GM23248 (cell line): ENCODE results near the gene ELOVL1. TPM values are rescaled to one million over a fixed set of nuclear protein-coding genes. Genes with fewer than 3 reads are reported as not detected.

ENCODE experiments used
- DNase-seq: peaks from one replicate; pipeline ENCODE4 v3.0.0-alpha.2; 2015
- H2AFZ ChIP-seq: fragments of 200-600 bp; sonication (generic); 2 replicates; pipeline ENCODE4 v1.6.1; 2016; ENCODE audit warnings: antibody characterized with exemption
- H3F3A ChIP-seq: fragments of 200-600 bp; sonication (generic); 2 replicates; pipeline ENCODE4 v1.6.1; 2016; ENCODE audit warnings: mild to moderate bottlenecking, antibody characterized with exemption, mixed run types; ENCODE audit not compliant: insufficient read depth
- H3K27ac ChIP-seq: fragments of 200-600 bp; sonication (generic); 2 replicates; pipeline ENCODE4 v1.5.1; 2016; ENCODE audit warnings: mild to moderate bottlenecking
- H3K27me3 ChIP-seq: fragments of 200-600 bp; sonication (generic); replicated peaks from 2 replicates; pipeline ENCODE4 v1.6.1; 2016; ENCODE audit warnings: mild to moderate bottlenecking; ENCODE audit not compliant: insufficient read depth
- H3K36me3 ChIP-seq: fragments of 200-600 bp; sonication (generic); 2 replicates; pipeline ENCODE4 v1.6.1; 2016; ENCODE audit warnings: low read depth, mild to moderate bottlenecking
- H3K4me1 ChIP-seq: fragments of 200-600 bp; sonication (generic); 2 replicates; pipeline ENCODE4 v1.6.1; 2016; ENCODE audit warnings: mild to moderate bottlenecking; ENCODE audit not compliant: insufficient read depth
- H3K4me2 ChIP-seq: fragments of 200-600 bp; sonication (generic); one replicate; pipeline ENCODE4 v1.6.1; 2016; ENCODE audit warnings: mild to moderate bottlenecking; ENCODE audit not compliant: unreplicated experiment
- H3K4me3 ChIP-seq: fragments of 200-600 bp; sonication (generic); 2 replicates; pipeline ENCODE4 v1.5.1; 2016; ENCODE audit warnings: mild to moderate bottlenecking
- H3K79me2 ChIP-seq: fragments of 200-600 bp; sonication (generic); 2 replicates; pipeline ENCODE4 v1.6.1; 2016; ENCODE audit warnings: mild to moderate bottlenecking; ENCODE audit not compliant: insufficient read depth
- H3K9ac ChIP-seq: fragments of 200-600 bp; sonication (generic); 2 replicates; pipeline ENCODE4 v1.6.1; 2016; ENCODE audit warnings: mild to moderate bottlenecking
- H3K9me2 ChIP-seq: fragments of 200-600 bp; sonication (generic); 2 replicates; pipeline ENCODE4 v1.6.1; 2016; ENCODE audit warnings: mixed run types, mild to moderate bottlenecking, moderate library complexity; ENCODE audit not compliant: insufficient read depth
- H3K9me3 ChIP-seq: fragments of 200-600 bp; sonication (generic); one replicate; pipeline ENCODE4 v1.6.1; 2017; ENCODE audit warnings: low read depth
- H4K20me1 ChIP-seq: fragments of 200-600 bp; sonication (generic); 2 replicates; pipeline ENCODE4 v1.6.0; 2016; ENCODE audit not compliant: insufficient read depth
- EZH2 ChIP-seq: fragments of 200-600 bp; sonication (generic); IDR thresholded peaks from 2 replicates; pipeline ENCODE4 v1.6.1; 2018; ENCODE audit warnings: antibody characterized with exemption, mild to moderate bottlenecking; ENCODE audit not compliant: insufficient read depth, poor library complexity, severe bottlenecking
- EZH2phosphoT487 ChIP-seq: fragments of 200-600 bp; sonication (generic); IDR thresholded peaks from 2 replicates; pipeline ENCODE4 v1.6.1; 2018; ENCODE audit warnings: antibody characterized with exemption, moderate library complexity, mild to moderate bottlenecking, low read depth; ENCODE audit not compliant: insufficient read depth
- WGBS, 2 experiments: methylation state at CpG; one replicate each; pipeline ENCODE4 v1.1.6; 2015 to 2017; ENCODE audit warnings: low lambda C conversion rate in 2 of 2, low coverage in 1 of 2; ENCODE audit errors: missing lambda C conversion rate in 2 of 2; 5-methylcytosine and 5-hydroxymethylcytosine counted together
- in situ Hi-C: fragments of 300-500 bp; cut with MboI; formaldehyde crosslinking; loops from 2 replicates; pipeline ENCODE4 v1.15.0; 2020
- polyA plus RNA-seq: library from polyadenylated mRNA; unstranded; fragments of >200 nt; fragmentation: Nextera tagmentation; extraction: Ambion mirVana; gene quantifications from 2 replicates; pipeline ENCODE4 v1.2.1, GENCODE V29; 2016
- total RNA-seq: library from RNA; depleted of rRNA; stranded (reverse); fragments of >200 nt; shearing (Covaris generic); gene quantifications from 2 replicates; pipeline ENCODE4 v1.2.3, GENCODE V29; 2014

The ELOVL1 gene
- total and polyA plus RNA-seq, 2 experiments from 2014 or later: 107 to 155 TPM

DNA sequence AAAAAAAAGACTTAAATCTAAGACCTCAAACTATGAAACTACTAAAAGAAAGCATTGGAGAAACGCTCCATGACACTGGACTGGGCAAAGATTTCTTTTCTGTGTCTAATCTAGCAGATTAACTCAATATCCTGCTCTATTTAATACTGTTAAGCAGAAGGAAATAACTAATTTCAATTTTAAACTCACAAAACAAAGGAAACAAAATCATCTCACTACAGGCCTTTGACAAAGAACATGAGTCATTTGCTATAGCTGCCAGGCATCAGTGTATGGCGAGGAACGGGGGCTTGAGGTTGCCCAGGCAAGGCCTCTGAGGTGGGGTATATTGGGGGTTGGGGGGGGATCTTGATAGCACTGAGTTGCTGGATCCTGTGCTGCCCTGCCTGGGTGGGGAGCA, 42.8 kb upstream of the ELOVL1 start:
- Histone ChIP-seq H3K79me2 (no peaks in the 10 kb centered on the region), H3K4me2 (no peak overlapping the region), H3K36me3 (peaks cover 19% of the 10 kb centered on the region; the same call in 1 of the 2 replicates), H3K4me3 (no peak overlapping the region), H3K4me1 (no peaks in the 10 kb centered on the region), H2AFZ (no peak overlapping the region), H3K9me2 (no peaks in the 10 kb centered on the region), H3K9me3 (no peaks in the 10 kb centered on the region), H3K27me3 (no peaks in the 10 kb centered on the region), H3K9ac (no peak overlapping the region), H3F3A (no peaks in the 10 kb centered on the region), H3K27ac (no peak overlapping the region), H4K20me1 (no peaks in the 10 kb centered on the region)
- 94 to 97% methylated on average over 3 of the region's 3 CpGs for WGBS, 2 experiments
- DNase-seq: no peak
- in situ Hi-C loops: no loop called here
- no peak for TF ChIP-seq EZH2phosphoT487
- TF ChIP-seq EZH2: no peak

DNA sequence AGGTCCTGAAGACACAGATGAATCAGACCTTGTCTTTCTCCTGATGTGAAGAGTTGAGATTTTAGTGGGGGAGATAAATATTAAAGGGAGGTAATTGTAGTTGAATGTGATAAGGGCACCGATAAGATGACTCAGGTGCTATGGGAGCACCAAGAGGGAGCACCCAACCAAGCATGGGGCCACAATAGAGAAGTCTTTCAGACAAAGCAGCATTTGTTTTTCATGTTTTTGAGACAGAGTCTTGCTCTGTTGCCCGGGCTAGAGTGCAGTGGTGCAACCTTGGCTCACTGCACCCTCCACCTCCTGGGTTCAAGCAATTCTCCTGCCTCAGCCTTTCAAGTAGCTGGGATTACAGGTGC, 38.0 kb upstream of the ELOVL1 start:
- no peak overlapping the region for H3K27ac ChIP-seq
- peaks cover 27% of the 10 kb centered on the region; the same call in 1 of the 2 replicates for H3K36me3 ChIP-seq
- no peak overlapping the region for H3K9ac ChIP-seq
- H3K9me2 ChIP-seq: no peaks in the 10 kb centered on the region
- H3K4me3 ChIP-seq: no peak overlapping the region
- whole genome bisulfite sequencing, 2 experiments: 76 to 80% methylated on average over 2 of the region's 2 CpGs
- TF ChIP-seq EZH2phosphoT487 (no peak), EZH2 (no peak)
- H3F3A ChIP-seq: no peaks in the 10 kb centered on the region
- no peak overlapping the region for H2AFZ ChIP-seq
- no peaks in the 10 kb centered on the region for H3K9me3 ChIP-seq
- in situ Hi-C loops: no loop called here
- H3K4me1 ChIP-seq: no peaks in the 10 kb centered on the region
- peaks cover 17% of the 10 kb centered on the region for H3K79me2 ChIP-seq
- 0 out of 2 replicates have a peak, but pooled peaks cover 5% of the 10 kb centered on the region for H4K20me1 ChIP-seq
- no peak overlapping the region for H3K4me2 ChIP-seq
- no peak for DNase-seq
- no peaks in the 10 kb centered on the region for H3K27me3 ChIP-seq

DNA sequence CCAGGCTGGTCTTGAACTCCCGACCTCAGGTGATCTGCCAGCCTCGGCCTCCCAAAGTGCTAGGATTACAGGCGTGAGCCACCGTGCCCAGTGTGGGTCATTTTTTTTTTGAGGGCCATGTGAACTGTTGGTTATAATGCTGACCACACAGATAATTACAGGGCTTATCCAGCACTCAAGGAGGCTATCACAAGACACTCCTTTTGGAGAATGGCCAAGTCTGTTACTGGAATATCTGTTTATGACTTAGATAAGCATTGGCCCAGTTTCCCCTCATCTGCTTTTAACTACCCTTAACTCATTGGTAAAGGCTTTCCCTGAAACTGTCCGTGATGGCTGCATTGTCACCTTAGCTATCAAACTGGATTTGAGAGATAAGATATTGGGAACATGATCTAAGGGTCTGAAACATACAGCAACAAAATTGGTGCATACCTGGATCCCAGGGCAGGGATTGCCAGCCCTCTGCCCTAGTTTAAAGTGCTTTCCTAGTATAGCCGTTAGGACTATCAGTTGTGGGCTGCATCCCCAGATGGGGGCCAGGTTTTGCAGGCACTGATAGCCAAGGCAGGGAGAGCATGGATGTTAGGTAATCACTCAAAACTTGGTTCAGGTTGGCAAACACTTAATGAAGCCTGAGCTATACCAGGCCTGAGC, 37.5 kb upstream of the ELOVL1 start:
- no peaks in the 10 kb centered on the region for H3K9me3 ChIP-seq
- no peaks in the 10 kb centered on the region for H3K9me2 ChIP-seq
- H3K27me3 ChIP-seq: no peaks in the 10 kb centered on the region
- no peaks in the 10 kb centered on the region for H3F3A ChIP-seq
- H3K36me3 ChIP-seq: peaks cover 27% of the 10 kb centered on the region; the same call in 1 of the 2 replicates
- no peaks in the 10 kb centered on the region for H3K4me1 ChIP-seq
- TF ChIP-seq EZH2 (no peak), EZH2phosphoT487 (no peak)
- no peak overlapping the region for H3K4me2 ChIP-seq
- H4K20me1 ChIP-seq: 0 out of 2 replicates have a peak, but pooled peaks cover 5% of the 10 kb centered on the region
- no peak for DNase-seq
- no peak overlapping the region for H3K9ac ChIP-seq
- 91 to 94% methylated on average over 6 of the region's 6 CpGs for WGBS, 2 experiments
- H3K4me3 ChIP-seq: no peak overlapping the region
- no peak overlapping the region for H3K27ac ChIP-seq
- no peak overlapping the region for H2AFZ ChIP-seq
- in situ Hi-C loops: no loop called here
- H3K79me2 ChIP-seq: peaks cover 21% of the 10 kb centered on the region

DNA sequence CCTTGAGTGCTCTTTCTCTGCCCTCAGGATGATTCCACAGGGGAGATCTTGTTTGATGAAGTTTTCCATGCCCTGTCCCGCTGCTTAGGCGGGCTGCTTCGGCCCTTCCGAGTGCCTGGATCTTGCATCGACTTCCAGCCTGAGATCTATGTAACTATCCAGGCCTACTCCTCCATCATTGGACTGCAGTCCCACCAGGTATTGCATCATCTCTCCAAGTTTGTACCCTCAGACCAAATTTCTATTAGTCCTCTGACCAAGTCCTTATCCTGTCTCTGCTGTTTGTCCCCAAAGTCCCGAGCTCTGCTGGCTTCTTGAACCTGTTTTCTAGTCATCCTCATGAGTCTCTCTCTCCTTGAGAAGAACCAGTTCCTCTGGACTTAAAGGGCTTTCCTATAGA, 36.5 kb upstream of the ELOVL1 start:
- H3K79me2 ChIP-seq: peaks cover 31% of the 10 kb centered on the region
- in situ Hi-C loops: no loop called here

More for the DNA sequence above, 36.5 kb upstream of the ELOVL1 start:
- DNase-seq: no peak
- Histone ChIP-seq H3K4me3 (no peak overlapping the region), H3K4me2 (no peak overlapping the region), H4K20me1 (0 out of 2 replicates have a peak, but pooled peaks cover 5% of the 10 kb centered on the region), H3K9ac (no peak overlapping the region), H3K9me3 (no peaks in the 10 kb centered on the region), H3K36me3 (peaks cover 18% of the 10 kb centered on the region; the same call in 1 of the 2 replicates), H3F3A (no peaks in the 10 kb centered on the region), H3K27ac (no peak overlapping the region), H3K9me2 (no peaks in the 10 kb centered on the region), H3K27me3 (no peaks in the 10 kb centered on the region), H3K4me1 (no peaks in the 10 kb centered on the region), H2AFZ (no peak overlapping the region)
- TF ChIP-seq EZH2 (no peak), EZH2phosphoT487 (no peak)
- WGBS, 2 experiments: 96 to 100% methylated on average over 6 of the region's 6 CpGs
